Activated naive CD8-positive, alpha-beta T cell treated with anti-CD3 and anti-CD28 coated beads, Interleukin-2, amount 10 ng/mL, durations not matched to agents 7 days and 5 days (primary cell): ENCODE results near the gene CHRNB1. TPM values are rescaled to one million over a fixed set of nuclear protein-coding genes. Genes with fewer than 3 reads are reported as not detected.

Experiments
- ATAC-seq: fragments of 150-1000 bp; cut with Tn5 transposase; one replicate; pipeline ENCODE4 v1.10.0; 2021; ENCODE audit warnings: low read depth, moderate library complexity
- POLR2A ChIA-PET: fragments of 350-600 bp; sonication (Branson Sonifier 250); formaldehyde crosslinking; loops from one replicate; lab custom pipeline; 2021; ENCODE audit warnings: antibody characterized with exemption; lab: Charles Lee
- DNase-seq: peaks from one replicate; pipeline ENCODE4 v3.0.0; 2021
- H3K27ac Mint-ChIP-seq: one replicate; pipeline ENCODE4 v1.8.0; 2022; ENCODE audit warnings: mild to moderate bottlenecking, mixed read lengths
- H3K27me3 Mint-ChIP-seq: one replicate; pipeline ENCODE4 v1.8.0; 2022; ENCODE audit warnings: mild to moderate bottlenecking, moderate library complexity, mixed read lengths
- H3K36me3 Mint-ChIP-seq: one replicate; pipeline ENCODE4 v1.8.0; 2021; ENCODE audit warnings: mild to moderate bottlenecking, mixed read lengths
- H3K4me1 Mint-ChIP-seq: one replicate; pipeline ENCODE4 v1.8.0; 2021; ENCODE audit warnings: mixed read lengths
- H3K4me3 Mint-ChIP-seq: one replicate; pipeline ENCODE4 v1.8.0; 2022; ENCODE audit warnings: mild to moderate bottlenecking, moderate library complexity, mixed read lengths
- H3K9me3 Mint-ChIP-seq: one replicate; pipeline ENCODE4 v1.8.0; 2021; ENCODE audit warnings: mixed read lengths
- total RNA-seq, 2 experiments: library from RNA; stranded (reverse); gene quantifications; one replicate each; pipeline ENCODE4 v1.2.3, GENCODE V29; 2021

The CHRNB1 gene
- 10 to 100 TPM; 15.2 to 15.7 TPM for total RNA-seq

DNA sequence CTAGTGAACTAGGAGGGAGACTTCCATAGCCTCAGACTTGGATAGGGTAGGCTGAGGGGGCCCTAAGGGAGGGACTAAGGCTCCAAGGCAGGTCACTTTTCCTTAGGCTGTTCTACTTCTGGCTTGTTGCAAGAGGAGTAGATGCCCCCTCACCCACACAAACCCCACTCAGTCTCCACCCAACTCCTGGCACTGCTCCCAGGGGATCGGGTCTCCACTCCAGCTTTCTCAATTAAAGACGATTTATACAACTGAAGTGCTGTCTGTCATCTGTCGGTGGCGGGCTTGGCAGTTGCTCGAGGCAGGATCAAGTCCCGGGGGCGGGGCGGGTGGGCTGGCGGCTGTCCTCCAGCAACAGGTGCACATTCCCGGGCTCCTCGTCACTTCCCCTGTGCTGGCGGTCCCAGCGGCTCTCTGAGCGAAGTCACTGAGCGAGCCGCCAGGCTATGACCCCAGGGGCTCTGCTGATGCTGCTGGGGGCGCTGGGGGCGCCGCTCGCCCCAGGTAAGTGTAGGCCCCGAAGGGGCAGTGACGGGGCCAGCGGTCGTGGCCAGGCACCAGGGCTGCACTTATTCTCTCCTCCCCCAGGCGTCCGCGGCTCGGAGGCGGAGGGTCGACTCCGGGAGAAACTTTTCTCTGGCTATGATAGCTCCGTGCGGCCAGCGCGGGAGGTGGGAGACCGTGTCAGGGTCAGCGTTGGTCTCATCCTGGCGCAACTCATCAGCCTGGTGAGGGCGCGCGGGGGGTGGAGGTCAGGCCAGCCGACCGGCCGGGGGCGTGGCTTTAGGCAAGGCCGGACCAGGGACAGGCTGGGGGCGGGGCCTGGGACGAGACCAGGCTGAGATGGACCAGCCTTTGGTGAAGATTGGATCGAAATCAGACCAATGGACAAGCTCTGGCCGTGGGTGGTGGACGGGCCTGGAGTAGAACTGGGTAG lies at the start of gene CHRNB1:
TSS of gene CHRNB1 (plus strand) at position 380 of the 937 bp plus-strand sequence. CDS start at position 447, 67 bp downstream.
- Mint-ChIP-seq H3K4me3 (peak within 1 kb of the TSS; percentile 80), H3K27me3 (peaks cover 24% of the 10 kb centered on the region), H3K9me3 (peaks cover 2% of the 10 kb centered on the region), H3K4me1 (peaks cover 29% of the 10 kb centered on the region), H3K27ac (peak within 1 kb of the TSS; percentile 10), H3K36me3 (peaks cover 35% of the 10 kb centered on the region)
- DNase-seq: peak; percentile 53
- ATAC-seq: peak; percentile 10
- POLR2A ChIA-PET: interaction anchor here (0.6 to 7.9 kb wide), 8 partner anchors 9 to 881 kb away, joined by 3 to 60 read pairs (median 10); partner anchors contain the start of genes ACAP1, POLR2A, TMEM102 and TMEM256

- Mint-ChIP-seq H3K4me1 (peaks cover 19% of the 10 kb centered on the region), H3K27ac (peak overlapping the region; percentile 3), H3K36me3 (peaks cover 3% of the 10 kb centered on the region), H3K9me3 (no peaks in the 10 kb centered on the region), H3K27me3 (no peaks in the 10 kb centered on the region), H3K4me3 (no peak overlapping the region)
- POLR2A ChIA-PET: no interaction called here
- ATAC-seq (no peak), DNase-seq (no peak)
These were observed 48.7 kb upstream of the CHRNB1 start for GRCh38 chr17:7396147-7396546.

- POLR2A ChIA-PET: interaction anchor here (0.6 to 1.1 kb wide), 2 partner anchors 62 to 118 kb away, joined by 3 to 5 read pairs; partner anchors contain the start of gene ACAP1
These were observed 46.2 kb upstream of the CHRNB1 start for GRCh38 chr17:7398612-7399011.

GRCh38 chr17:7403043-7403726 lies 41.7 kb upstream of the CHRNB1 start:
- Mint-ChIP-seq H3K27ac (peak overlapping the region; percentile 72), H3K4me1 (peaks cover 14% of the 10 kb centered on the region), H3K27me3 (peaks cover 11% of the 10 kb centered on the region), H3K9me3 (no peaks in the 10 kb centered on the region), H3K36me3 (no peaks in the 10 kb centered on the region), H3K4me3 (peak overlapping the region; percentile 92)
- POLR2A ChIA-PET: interaction anchor here (0.5 to 2.9 kb wide), 16 partner anchors 9 to 184 kb away, joined by 3 to 25 read pairs (median 4); partner anchors contain the start of genes ACADVL, ACAP1, DLG4 and MPDU1
- ATAC-seq (no peak), DNase-seq (no peak)

More at GRCh38 chr17:7398612-7399011, 46.2 kb upstream of the CHRNB1 start:
- DNase-seq: no peak
- no peak for ATAC-seq
- Mint-ChIP-seq H3K4me3 (no peak overlapping the region), H3K27ac (no peak overlapping the region), H3K36me3 (no peaks in the 10 kb centered on the region), H3K4me1 (peaks cover 11% of the 10 kb centered on the region), H3K27me3 (no peaks in the 10 kb centered on the region), H3K9me3 (no peaks in the 10 kb centered on the region)

DNA sequence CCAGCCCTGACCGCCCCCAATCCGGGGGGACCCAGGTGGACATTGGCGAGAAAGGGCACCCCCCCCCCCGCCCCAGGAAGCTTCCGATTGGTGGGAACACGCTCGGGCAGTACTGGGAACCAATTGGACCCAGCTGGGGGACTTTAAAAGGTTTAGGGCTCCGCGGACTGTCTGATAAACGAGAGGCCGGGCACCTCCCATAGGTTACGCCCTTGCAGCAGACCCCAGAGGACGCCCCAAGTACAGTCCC lies 41.2 kb upstream of the CHRNB1 start:
- Mint-ChIP-seq H3K9me3 (no peaks in the 10 kb centered on the region), H3K36me3 (no peaks in the 10 kb centered on the region), H3K4me1 (peaks cover 14% of the 10 kb centered on the region), H3K4me3 (peak overlapping the region; percentile 92), H3K27ac (peak overlapping the region; percentile 89), H3K27me3 (peaks cover 11% of the 10 kb centered on the region)
- ATAC-seq (no peak), DNase-seq (no peak)
- POLR2A ChIA-PET: interaction anchor here (0.5 to 2.9 kb wide), 15 partner anchors 9 to 184 kb away, joined by 3 to 25 read pairs (median 5); partner anchors contain the start of genes ACADVL, ACAP1, DLG4 and MPDU1

DNA sequence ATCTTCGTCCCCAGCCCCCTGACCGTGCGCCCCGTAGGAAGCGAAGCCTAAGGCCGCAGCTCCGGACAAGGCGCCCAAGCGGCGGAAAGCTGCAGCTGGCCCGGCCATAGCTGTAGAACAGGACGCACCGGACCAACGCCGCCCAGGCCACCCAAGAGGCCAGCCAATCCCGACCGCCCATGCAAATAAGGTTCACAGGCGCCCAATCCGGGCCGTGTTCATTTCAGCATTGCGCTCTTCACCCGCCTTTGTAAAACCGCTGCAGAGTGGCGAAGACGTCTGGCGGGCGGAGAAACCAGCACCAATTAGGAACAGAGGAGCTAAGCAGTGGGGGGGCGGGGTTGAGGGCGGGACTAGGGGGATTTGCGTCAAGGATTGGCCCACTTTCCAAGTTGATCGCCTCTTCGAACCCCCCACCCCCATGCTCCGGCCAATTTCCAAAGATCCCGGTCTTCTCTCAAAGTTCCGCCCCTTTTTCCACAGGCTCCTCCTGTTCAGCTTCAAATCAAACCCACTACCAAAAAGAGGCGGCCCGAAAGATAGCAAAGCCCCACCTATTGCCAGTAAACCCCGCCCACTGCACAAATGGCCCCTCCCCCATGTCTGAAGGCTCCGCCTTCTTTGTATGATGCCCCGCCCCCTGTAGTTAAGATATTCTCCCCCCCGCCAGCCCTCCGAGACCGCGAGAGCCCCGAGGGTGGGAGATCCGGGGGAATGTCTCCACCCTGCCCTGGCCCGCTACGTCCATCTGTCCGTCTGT lies 40.7 kb upstream of the CHRNB1 start, which contains the start of gene TMEM256:
TSS of gene TMEM256 (minus strand) at position 121 of the 760 bp plus-strand sequence. CDS start at position 108, 13 bp downstream.
- DNase-seq: peak; percentile 90
- no peaks in the 10 kb centered on the region for H3K36me3 Mint-ChIP-seq
- ATAC-seq: peak; percentile 95
- peak within 1 kb of the TSS; percentile 89 for H3K27ac Mint-ChIP-seq
- no peaks in the 10 kb centered on the region for H3K9me3 Mint-ChIP-seq
- peaks cover 11% of the 10 kb centered on the region for H3K27me3 Mint-ChIP-seq
- peaks cover 14% of the 10 kb centered on the region for H3K4me1 Mint-ChIP-seq
- POLR2A ChIA-PET: interaction anchor here (0.8 to 2.9 kb wide), 14 partner anchors 10 to 185 kb away, joined by 3 to 25 read pairs (median 4); partner anchors contain the start of genes ACADVL, ACAP1, DLG4 and MPDU1
- peak within 1 kb of the TSS; percentile 92 for H3K4me3 Mint-ChIP-seq

GRCh38 chr17:7404737-7405349 lies 40.0 kb upstream of the CHRNB1 start:
- no peak for DNase-seq

DNA sequence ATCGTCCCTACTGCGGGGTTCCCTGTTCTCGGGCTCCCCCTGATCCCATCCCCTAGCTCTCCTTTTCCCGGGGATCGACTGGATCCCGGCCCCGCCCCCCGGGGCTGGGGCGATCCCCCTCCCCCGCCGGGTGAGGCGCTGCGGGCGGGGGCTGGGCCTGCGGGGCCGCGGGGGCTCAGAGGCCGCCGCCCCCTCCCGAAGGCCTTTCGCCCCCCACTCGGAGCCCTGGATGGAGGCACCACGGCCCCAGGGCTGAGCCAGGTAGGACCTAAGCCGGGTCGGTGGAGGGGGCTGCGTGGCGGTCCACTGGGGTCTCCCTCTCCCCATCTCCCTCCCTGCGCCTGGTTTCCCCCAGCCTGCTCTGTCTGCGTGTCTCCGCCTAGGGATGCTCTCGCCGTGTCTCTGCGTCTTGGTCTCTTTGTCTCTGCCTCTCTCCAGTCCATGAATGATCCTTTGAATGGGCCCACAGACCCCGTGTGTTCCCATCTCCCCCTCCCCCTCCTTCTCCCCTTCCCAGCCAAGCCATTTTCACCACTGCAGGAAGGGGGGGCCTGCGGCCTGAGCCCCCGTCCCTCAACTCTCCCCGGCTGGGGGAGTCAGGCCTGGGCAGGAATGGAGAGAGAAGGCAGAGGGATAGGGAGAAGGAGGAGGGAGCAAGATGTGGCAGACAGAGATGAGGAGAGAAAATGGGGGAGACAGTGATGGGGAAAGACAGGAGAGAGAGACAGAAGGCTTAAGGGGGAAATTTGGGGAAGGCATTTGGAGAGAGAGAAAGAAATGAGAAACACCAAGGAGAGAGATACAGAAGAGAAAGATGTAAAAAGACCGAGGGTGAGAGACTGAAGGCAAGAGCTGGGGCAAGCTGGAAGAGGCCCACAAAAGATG lies 39.3 kb upstream of the CHRNB1 start:
- H3K27ac Mint-ChIP-seq: peak overlapping the region; percentile 86
- DNase-seq (no peak), ATAC-seq (no peak)
- H3K4me3 Mint-ChIP-seq: peak overlapping the region; percentile 89
- H3K4me1 Mint-ChIP-seq: peaks cover 14% of the 10 kb centered on the region
- peaks cover 11% of the 10 kb centered on the region for H3K27me3 Mint-ChIP-seq
- H3K9me3 Mint-ChIP-seq: no peaks in the 10 kb centered on the region
- POLR2A ChIA-PET: interaction anchor here (1.1 kb wide), 1 partner anchor 21 kb away, joined by 3 read pairs; no protein-coding TSS in a partner anchor
- no peaks in the 10 kb centered on the region for H3K36me3 Mint-ChIP-seq

More at GRCh38 chr17:7404737-7405349, 40.0 kb upstream of the CHRNB1 start:
- H3K4me3 Mint-ChIP-seq: peak overlapping the region; percentile 92
- H3K27me3 Mint-ChIP-seq: peaks cover 11% of the 10 kb centered on the region
- no peaks in the 10 kb centered on the region for H3K36me3 Mint-ChIP-seq
- H3K9me3 Mint-ChIP-seq: no peaks in the 10 kb centered on the region
- peak; percentile 13 for ATAC-seq
- H3K27ac Mint-ChIP-seq: peak overlapping the region; percentile 89
- peaks cover 14% of the 10 kb centered on the region for H3K4me1 Mint-ChIP-seq
- POLR2A ChIA-PET: interaction anchor here (0.8 to 2.9 kb wide), 10 partner anchors 10 to 75 kb away, joined by 3 to 25 read pairs (median 6); partner anchors contain the start of genes ACAP1, NEURL4, PLSCR3 and TMEM102

DNA sequence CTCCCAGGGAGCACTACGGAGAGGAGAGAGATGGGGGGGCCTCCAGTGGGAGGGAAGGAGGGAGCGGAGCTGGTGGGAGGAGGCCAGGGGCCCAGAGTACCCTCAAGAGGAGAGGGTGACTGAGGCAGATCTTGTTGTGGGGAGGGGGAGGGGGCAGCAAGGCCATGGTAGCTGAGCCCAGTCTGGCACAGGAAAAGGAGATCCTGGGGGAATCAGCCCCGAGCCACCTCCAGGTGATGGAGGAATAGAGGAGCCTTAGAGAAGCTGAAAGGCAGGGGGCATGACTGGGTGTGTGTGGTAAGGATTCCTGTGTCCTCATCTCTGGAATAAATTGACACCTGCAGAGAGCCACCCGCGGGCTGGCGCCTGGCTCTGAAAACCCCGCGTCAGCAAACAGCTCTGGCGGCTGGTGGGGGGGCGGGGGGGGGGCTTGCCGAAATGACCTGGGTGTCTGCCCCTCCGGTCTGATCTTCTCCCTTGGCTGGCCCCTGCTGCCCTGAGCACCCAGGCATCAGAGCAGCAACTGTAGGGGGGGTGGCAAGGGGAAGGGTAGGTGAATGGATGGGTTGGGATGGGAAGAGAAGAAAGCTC lies 38.5 kb upstream of the CHRNB1 start:
- H3K27ac Mint-ChIP-seq: peak overlapping the region; percentile 44

DNA sequence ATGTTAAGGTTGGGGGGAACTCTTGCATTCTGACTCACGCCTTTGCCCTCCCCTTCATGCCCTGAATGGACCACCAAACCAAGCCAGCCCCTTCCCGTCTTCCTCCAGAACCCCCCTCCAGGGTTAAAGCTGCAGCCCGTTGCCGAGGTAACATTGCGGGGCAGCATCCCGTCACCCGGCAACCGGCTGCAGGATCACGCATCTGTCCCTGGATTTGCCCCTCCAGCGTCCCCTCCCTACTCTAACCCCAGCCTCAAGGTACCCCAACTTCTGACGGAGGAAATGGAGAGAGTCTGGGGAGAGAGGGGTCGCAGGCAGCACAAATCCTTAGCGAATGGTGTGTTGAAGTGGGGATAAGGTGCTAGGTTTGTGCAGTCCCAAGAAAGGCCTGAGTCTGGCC lies 37.8 kb upstream of the CHRNB1 start:
- Mint-ChIP-seq H3K36me3 (no peaks in the 10 kb centered on the region), H3K4me3 (no peak overlapping the region), H3K4me1 (peaks cover 12% of the 10 kb centered on the region), H3K27me3 (peaks cover 11% of the 10 kb centered on the region), H3K9me3 (no peaks in the 10 kb centered on the region), H3K27ac (peak overlapping the region; percentile 50)
- no peak for ATAC-seq
- DNase-seq: no peak
- POLR2A ChIA-PET: interaction anchor here (1.1 kb wide), 1 partner anchor 23 kb away, joined by 3 read pairs; no protein-coding TSS in a partner anchor

More for the DNA sequence above, 38.5 kb upstream of the CHRNB1 start:
- Mint-ChIP-seq H3K36me3 (no peaks in the 10 kb centered on the region), H3K27me3 (peaks cover 11% of the 10 kb centered on the region), H3K9me3 (no peaks in the 10 kb centered on the region), H3K4me1 (peaks cover 14% of the 10 kb centered on the region), H3K4me3 (peak overlapping the region; percentile 56)
- POLR2A ChIA-PET: interaction anchor here (1.1 kb wide), 1 partner anchor 22 kb away, joined by 3 read pairs; no protein-coding TSS in a partner anchor
- DNase-seq: no peak
- no peak for ATAC-seq
